ENCODE results near the gene TSC2.
A peak's percentile ranks its signal among the peaks of the same experiment; 100 is the strongest.
"Not testable (repeated sequence)": the region's sequence is repeated elsewhere in the genome, so short reads cannot be mapped to it uniquely, and the experiment has no call there.

Gene TSC2

GRCh38 chr16:2011726-2012125, 36.1 kb upstream of the TSC2 start:
- not testable (repeated sequence) for DNase-seq

DNA sequence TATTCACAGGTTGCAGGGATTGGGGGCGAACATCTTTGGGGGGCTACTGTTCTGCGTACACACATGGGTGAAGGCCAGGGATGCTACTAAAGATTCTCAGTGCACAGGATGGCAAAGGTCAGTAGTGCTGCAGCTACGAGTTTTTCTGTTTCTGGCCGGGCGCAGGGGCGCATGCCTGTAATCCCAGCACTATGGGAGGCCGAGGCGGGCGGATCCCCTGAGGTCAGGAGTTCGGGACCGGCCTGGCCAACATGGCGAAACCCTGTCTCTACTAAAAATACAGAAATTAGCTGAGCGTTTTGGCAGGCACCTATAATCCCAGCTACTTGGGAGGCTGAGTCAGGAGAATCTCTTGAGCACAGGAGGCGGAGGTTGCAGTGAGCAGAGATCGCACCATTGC, 34.3 kb upstream of the TSC2 start:
- DNase-seq = no peak

DNA sequence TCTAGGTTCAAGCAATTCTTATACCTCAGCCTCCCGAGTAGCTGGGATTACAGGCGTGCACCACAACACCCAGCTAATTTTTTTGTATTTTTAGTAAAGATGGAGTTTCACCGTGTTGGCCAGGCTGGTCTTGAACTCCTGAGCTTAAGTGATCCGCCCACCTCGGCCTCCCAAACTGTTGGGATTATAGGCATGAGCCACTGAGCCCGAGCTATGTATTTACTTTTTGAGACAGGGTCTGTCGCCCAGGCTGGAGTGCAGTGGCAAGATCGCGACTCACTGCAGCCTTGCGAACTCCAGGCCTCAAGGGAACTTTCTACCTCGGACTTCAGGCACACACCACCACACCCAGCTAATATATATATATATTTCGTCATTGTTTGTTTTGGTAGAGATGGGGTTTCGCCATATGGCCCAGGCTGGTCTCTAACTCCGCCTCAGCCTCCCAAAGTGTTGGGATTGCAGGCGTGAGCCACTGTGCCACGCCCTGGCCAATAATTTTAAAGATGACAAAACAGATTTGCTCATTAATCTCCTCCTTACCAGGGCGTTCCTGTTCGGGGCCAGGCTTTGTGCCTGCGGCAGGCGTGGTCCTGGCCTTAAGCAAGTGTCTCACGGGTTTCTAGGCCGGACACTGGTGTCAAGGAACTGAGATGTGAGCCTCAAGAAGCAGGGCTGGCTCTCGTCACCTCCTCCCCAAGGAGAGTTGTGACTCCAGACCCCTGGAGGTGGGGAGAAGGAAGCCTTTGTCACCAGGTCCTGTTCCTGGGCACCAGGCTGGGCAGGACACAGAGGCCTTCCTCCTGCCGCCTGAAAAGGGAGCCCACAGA, 32.5 kb upstream of the TSC2 start:
- DNase-seq = no peak

- DNase-seq = no peak
These were observed 31.9 kb upstream of the TSC2 start for GRCh38 chr16:2015947-2016208.

DNA sequence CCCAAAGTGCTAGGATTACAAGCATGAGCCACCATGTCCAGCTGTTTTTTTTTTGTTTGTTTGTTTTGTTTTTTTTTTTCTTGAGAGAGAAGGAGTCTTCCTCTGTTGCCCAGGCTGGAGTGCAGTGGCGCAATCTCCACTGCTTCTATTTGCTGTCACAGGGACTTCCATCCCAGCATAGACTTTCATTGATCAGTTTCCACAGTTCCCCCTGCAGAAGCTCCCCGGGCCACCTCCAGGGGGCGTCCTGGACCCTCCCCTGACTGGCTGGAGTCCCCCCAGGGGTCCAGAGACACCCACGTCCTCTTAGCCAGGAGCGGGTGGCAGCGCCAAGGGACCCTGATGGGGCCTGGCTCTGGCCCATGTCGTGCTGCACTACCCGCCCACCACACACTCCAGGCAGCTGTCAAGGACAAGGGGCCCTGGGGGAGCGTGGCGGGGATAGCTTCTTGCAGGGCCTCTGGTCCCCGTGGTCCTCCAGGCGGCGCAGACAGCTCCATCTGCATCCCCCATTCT, 31.3 kb upstream of the TSC2 start:
- DNase-seq = no peak

DNA sequence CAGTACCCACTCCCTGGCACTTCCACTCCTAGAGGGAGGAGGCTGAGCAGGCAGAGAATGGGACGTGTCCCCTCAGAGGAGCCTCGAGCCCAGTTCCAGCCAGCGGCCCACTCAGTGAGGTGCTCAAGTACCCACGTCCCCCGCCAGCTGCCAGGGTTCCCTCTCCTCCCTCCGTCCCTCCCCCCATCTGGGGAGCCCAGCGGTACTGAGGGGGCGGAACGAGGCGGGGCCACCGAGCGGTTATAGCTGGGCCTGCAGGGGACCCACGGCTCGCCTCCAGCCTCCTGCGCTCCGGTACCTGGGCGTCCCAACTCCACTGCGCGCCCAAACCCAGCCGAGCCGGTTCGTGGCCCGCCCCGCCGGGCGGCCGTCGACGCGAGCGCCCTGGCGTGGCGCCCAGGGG, 28.3 kb upstream of the TSC2 start, which contains the start of gene NPW:
Gene NPW (plus strand): TSS at position 268 of the 403 bp plus-strand sequence.
- DNase-seq = peak; percentile 35

DNA sequence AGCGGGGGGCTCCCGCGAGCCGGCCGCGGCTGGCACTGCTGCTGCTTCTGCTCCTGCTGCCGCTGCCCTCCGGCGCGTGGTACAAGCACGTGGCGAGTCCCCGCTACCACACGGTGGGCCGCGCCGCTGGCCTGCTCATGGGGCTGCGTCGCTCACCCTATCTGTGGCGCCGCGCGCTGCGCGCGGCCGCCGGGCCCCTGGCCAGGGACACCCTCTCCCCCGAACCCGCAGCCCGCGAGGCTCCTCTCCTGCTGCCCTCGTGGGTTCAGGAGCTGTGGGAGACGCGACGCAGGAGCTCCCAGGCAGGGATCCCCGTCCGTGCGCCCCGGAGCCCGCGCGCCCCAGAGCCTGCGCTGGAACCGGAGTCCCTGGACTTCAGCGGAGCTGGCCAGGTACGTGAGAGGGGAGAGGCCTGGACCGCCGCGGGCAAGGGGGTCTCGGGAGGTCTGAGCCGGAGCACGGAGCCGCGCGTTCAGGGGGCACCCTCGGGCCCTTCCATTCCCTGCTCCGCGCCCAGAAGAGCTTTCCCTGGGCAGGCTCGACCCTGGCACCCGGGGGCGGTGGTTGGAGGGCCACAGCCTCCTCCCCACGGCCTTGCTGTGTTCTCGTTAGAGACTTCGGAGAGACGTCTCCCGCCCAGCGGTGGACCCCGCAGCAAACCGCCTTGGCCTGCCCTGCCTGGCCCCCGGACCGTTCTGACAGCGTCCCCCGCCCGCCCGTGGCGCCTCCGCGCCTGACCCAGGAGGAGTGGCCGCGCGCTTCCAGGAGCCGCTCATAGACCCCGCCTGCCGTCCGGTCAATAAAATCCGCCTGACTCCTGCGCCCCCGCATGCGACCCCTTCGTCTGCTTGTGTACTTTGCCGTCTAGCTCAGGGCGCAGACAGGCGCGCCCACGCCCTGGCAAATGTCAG, 27.6 kb upstream of the TSC2 start:
- no peak for DNase-seq

DNA sequence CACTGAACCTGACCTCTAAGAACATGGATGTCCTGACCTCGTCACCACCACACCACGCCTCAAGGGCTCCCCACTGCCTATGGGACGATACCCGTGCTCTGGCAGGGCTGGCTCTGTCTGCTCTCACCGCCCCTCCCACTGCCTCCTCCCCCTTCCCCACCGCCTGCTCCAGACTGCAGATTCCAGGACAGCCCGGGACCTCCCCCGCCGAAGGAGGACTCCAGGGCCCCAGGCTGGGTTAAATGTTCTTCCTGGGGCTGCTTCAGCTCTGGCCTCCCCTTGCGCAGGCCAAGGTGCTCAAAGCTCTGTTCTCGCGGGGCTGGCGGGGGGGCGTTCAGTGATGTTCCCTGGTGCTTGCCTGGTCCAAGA, 25.1 kb upstream of the TSC2 start:
- DNase-seq = no peak

DNA sequence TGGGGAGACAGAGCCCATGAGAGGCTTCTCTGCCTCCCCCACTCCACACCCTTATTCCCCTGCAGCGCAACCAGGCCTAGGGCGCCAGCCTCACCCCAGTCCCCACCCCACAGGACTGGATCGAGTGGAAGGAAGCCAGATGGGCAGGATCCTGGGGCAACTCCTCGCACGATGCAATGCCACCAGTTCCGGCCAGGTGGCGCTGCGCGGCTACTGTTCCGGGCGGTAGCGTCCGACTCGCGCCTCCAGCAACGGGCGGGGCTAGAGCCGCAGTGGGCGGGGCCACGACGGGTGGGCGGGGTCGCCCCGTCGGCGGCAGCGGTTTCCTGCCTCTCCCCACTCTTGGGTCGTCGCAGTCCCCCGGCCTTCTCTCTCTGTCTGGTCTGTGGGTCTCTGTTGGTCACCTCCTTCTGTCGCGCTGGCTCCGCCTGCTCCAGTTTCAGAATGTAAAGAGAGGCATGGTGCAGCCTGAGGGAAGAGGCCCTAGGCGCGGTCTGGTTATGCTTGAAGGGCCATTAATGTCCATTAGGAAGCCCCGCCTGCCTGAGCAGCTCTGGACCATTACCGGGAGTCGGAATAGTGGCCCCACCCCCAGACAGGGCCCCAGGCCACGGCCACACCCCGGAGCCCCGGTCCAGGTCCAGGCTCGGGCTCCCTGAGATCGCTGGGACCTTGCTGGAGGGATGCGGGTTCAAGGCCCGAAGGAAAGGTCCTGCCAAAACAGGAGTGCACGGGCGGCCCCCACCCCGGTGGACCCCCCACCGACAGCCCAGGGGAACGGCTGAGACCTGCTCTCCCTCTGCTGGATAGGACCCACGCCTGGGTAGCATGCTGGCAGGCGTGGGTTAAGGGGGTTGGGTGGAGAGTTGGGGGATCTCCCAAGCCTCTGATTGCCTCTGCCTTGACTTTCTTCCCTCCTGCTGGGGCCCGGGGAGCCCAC, 24.4 kb upstream of the TSC2 start:
- peak; percentile 79 for DNase-seq

- no peak for DNase-seq
These were observed 23.8 kb upstream of the TSC2 start for GRCh38 chr16:2024032-2024420.

DNA sequence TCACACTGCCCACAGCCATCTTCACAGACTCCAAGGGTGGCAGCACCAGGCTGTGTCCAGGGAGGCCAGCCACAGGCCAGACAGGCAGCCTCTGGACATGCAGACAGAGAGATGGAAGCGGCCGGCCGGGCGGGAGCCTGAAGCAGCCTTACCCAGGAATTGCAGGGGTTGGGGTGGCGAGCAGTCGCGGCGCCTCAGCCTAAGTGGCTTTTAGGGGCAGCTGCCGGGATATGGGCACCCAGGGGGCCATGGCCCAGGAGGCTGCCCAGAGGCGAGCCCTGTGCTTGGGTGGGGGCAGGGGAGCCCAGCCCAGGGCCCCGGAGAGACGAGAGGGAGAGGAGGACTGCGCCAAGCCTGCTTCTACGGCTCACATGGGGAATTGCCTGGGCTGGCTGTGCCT, 22.5 kb upstream of the TSC2 start:
- no peak for DNase-seq

DNA sequence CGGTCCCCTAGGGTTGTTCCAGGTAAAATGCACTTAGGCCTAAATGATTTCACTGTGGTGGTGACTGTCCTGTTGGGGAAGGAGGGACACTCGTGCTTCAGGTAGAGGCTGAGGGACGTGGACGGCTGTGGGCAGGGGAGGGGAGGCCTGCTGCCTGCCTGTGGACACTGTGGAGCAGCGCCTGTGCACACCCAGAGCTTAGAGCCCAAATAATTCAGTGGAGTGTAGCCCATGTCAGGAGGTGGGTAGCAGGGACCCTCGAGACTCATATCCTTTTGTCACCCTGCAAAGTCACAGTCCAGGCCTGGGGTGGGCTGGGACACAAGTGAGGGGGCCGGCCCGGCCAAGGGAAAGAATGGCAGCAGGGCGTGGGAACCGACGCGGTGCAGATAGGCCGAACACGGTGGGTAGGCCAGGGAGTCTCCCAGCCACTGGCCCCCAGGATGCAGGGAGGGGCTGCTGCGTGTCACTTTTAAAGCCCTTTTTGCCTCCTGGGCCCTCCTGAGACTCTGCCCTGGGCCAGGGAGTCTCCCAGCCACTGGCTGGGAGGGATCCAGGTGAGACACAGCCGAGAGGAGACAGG, 21.8 kb upstream of the TSC2 start:
- DNase-seq = no peak

DNA sequence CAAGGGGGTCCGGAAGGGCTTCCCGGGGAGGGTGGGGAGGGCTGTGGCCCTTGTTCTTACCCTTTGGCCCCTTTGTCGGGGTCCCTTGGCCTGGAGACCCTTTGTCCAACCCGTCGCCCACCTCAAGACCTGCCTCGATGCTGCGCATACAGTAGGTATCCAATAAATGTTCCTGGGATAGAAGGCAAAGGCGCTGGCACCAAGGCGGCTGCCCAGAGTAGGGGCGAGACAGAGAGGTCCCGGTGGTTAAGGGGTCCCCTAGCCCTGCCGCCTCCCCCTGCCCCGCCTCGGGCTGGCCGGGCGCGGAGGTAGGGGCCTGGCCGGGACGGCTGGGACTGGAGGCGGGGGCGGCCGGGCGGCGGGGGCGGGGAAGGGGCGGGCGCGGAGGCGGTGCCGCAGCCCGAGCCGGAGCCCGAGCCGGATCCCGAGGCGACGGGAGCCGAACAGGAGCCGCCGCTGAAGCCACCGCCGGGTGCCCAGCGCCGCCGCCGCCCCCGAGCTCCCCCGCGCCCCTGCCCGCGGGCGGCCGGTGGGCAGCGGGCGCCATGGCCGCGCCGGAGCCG, 21.2 kb upstream of the TSC2 start, which contains the start of gene NHERF2:
Gene NHERF2 (plus strand): TSS at position 442 of the 563 bp plus-strand sequence. CDS start 104 bp downstream, at position 546.
- DNase-seq = no peak

GRCh38 chr16:2027024-2028010, 20.5 kb upstream of the TSC2 start:
- no peak for DNase-seq

DNA sequence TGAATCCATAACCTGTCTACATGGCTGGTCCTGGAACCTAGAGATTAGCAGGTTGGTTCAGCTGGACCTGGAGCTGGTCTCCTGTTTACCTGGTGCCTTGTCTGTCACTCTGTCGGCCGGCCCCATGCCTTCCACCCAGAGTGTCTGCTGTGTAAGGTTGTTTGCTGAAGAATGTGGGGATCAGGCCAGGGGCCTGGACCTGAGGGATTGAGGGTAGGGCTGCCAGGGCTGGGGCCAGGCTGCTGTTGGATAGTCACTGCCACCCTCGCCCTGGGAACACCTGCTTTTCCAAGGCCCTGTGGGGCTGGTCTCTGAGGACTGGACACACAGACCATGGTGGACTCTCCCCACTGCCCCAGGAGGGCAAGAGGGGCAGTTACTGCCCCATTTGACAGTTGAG, 19.6 kb upstream of the TSC2 start:
- no peak for DNase-seq

DNA sequence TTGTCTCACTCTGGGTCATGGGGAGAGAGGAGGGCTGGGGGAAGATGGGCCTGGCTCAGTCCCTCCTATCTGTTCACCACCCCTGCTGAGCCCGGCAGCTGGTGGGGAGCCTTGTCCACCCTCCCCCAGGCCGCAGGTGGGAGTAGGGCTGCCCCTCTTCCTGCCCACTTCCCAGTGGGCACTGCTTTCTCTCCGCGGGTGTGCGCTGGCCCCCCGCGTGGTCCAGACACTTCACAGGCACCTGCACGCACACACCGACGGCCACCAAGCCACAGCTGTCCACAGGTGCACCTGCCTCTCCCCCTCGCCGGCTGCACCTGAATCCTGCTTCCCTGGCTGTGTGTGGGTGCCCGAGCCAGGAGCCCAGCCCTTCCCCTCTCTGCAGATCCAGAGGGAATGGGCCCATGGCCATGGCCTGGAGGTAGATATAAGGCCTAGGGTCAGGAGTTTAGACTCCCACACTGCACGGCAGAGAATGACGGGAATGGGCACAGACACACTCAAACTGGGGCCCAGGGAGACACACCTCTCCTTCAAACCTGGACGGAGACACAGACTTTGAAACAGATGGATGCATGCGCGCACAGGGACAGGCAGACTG, 19.1 kb upstream of the TSC2 start:
- DNase-seq = no peak

DNA sequence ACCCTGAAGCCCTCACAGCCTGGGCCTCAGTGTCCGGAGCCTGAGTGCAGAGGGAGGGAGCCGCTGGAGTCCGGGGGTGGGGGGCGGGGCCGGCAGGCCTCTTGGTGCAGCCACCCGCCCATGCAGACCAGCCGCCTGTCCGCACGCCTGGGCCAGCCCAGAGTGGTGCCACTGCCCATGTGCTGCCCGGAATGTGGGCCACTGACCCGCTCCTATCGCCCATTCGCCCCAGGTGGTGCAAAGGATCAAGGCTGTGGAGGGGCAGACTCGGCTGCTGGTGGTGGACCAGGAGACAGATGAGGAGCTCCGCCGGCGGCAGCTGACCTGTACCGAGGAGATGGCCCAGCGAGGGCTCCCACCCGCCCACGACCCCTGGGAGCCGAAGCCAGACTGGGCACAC, 18.4 kb upstream of the TSC2 start:
- DNase-seq = no peak

- no peak for DNase-seq
These were observed 17.7 kb upstream of the TSC2 start for GRCh38 chr16:2030036-2030435.

DNA sequence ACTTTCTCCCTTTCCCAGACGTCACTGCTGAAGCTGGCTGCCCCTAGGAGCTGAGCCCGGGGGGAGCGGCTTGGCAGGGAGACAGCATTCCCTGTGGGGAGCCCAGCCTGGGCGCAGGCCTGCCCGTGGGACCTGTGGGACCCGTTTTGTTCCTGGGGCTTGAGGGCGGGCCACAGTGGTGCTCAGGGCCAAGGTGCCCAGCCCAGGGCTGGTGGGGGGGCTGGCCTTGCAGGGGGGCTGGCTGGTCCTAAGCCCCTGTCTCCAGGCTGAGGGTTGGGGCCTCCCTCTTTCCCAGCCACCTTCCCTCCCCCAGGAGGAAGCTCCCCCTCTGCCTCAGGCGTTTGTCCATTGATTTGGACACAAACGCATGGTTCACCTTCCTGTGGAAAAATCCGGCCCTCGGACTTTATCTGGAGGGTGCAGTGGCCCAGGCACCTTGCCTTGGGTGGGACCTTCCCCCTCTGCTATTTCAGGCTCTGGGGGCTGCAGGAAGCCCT, 16.7 kb upstream of the TSC2 start:
- DNase-seq = no peak
